Fibroblast of lung (primary cell): ENCODE measurements around the gene EYS. TPM values are rescaled to one million over a fixed set of nuclear protein-coding genes. Genes with fewer than 3 reads are reported as not detected.

ENCODE experiments used
- DNase-seq, 2 donors: peaks; one replicate each; pipeline versions ENCODE4 v3.0.0 to v3.0.0-alpha.2; 2010; ENCODE audit warnings: low read depth in 2 of 2
- H2AFZ ChIP-seq: 2 replicates; pipeline ENCODE4 v1.5.1; 2012; ENCODE audit warnings: low read length, control low read depth, inconsistent platforms
- H3K27ac ChIP-seq: 2 replicates; pipeline ENCODE4 v1.5.1; 2011; ENCODE audit warnings: low read length, control low read depth; ENCODE audit not compliant: insufficient read depth
- H3K27me3 ChIP-seq: 2 replicates; pipeline ENCODE4 v1.5.1; 2011; ENCODE audit warnings: mild to moderate bottlenecking, low read length; ENCODE audit not compliant: control insufficient read depth, insufficient read depth
- H3K36me3 ChIP-seq: 2 replicates; pipeline ENCODE4 v1.5.1; 2011; ENCODE audit warnings: low read length; ENCODE audit not compliant: control insufficient read depth, insufficient read depth
- H3K4me1 ChIP-seq: 2 replicates; pipeline ENCODE4 v1.5.1; 2011; ENCODE audit warnings: low read length; ENCODE audit not compliant: control insufficient read depth, insufficient read depth; ENCODE audit errors: extremely low read depth
- H3K4me2 ChIP-seq: 2 replicates; pipeline ENCODE4 v1.5.1; 2011; ENCODE audit warnings: low read length, control low read depth; ENCODE audit not compliant: insufficient read depth; ENCODE audit errors: extremely low read depth
- H3K4me3 ChIP-seq, 4 experiments: fragments of 200-600 bp in 1 of 4; sonication (generic) in 1 of 4; replicated peaks in 1 of 4; 2 replicates each; pipeline ENCODE4 v1.5.1; 2011 to 2016; ENCODE audit warnings: low read length in 4 of 4, low read depth in 3 of 4, mild to moderate bottlenecking in 3 of 4, control low read depth in 2 of 4, inconsistent platforms in 1 of 4, mixed read lengths in 1 of 4; ENCODE audit not compliant: insufficient read depth in 1 of 4; ENCODE audit errors: control extremely low read depth in 1 of 4
- H3K79me2 ChIP-seq: 2 replicates; pipeline ENCODE4 v1.5.1; 2012; ENCODE audit warnings: mild to moderate bottlenecking, low read length, inconsistent platforms; ENCODE audit not compliant: control insufficient read depth, insufficient read depth
- H3K9ac ChIP-seq: 2 replicates; pipeline ENCODE4 v1.5.1; 2011; ENCODE audit warnings: mild to moderate bottlenecking, low read length, control low read depth; ENCODE audit not compliant: insufficient read depth
- H3K9me3 ChIP-seq: 2 replicates; pipeline ENCODE4 v1.5.1; 2012; ENCODE audit warnings: low read depth, low read length; ENCODE audit not compliant: control insufficient read depth, insufficient read depth
- H4K20me1 ChIP-seq: 2 replicates; pipeline ENCODE4 v1.5.1; 2011; ENCODE audit warnings: low read length; ENCODE audit not compliant: control insufficient read depth, insufficient read depth; ENCODE audit errors: extremely low read depth
- CTCF ChIP-seq, 2 donors: IDR thresholded peaks in 1 of 2; conservative IDR thresholded peaks in 1 of 2; 1 replicate in 1 of 2; 2 replicates in 1 of 2; pipeline ENCODE4 v1.5.1; 2011 to 2012; ENCODE audit warnings: low read length in 2 of 2, control low read depth in 1 of 2, inconsistent platforms in 1 of 2, low read depth in 1 of 2, mild to moderate bottlenecking in 1 of 2
- EZH2 ChIP-seq: IDR thresholded peaks from 2 replicates; pipeline ENCODE4 v1.5.1; 2012; ENCODE audit warnings: low read length, control low read depth, mild to moderate bottlenecking; ENCODE audit errors: missing control alignments
- polyA plus RNA-seq, 2 donors: library from polyadenylated mRNA; depleted of rRNA in 1 of 2; stranded (reverse) in 1 of 2; unstranded in 1 of 2; fragments of >200 nt; gene quantifications; 2 replicates each; pipeline ENCODE4 v1.2.1, GENCODE V29; 2011 to 2012; ENCODE audit warnings: missing spikeins in 1 of 2
- total RNA-seq: library from RNA; depleted of rRNA; stranded (reverse); fragments of >200 nt; gene quantifications from 2 replicates; pipeline ENCODE4 v1.2.1, GENCODE V29; 2014

The EYS gene
- total and polyA plus RNA-seq, 2 donors (not counting 1 experiment from before 2014, with no cell fraction given) = under 0.01 TPM; not detected in 1

GRCh38 chr6:63824722-63825121 is 1882.3 kb downstream of the EYS start:
- no peak overlapping the region for H3K27ac ChIP-seq
- TF ChIP-seq CTCF (conservative IDR thresholded peaks at IDR 0.05 in 1 of 2, IDR thresholded peaks at IDR 0.05 in 1 of 2; ENCODE audit: low read depth in 1 of 2, low read length in 2 of 2) = no peak
- TF ChIP-seq EZH2 = no peak
- DNase-seq = no peak

GRCh38 chr6:63821442-63821841 is 1885.6 kb downstream of the EYS start:
- no peak for DNase-seq
- no peaks in the 10 kb centered on the region for H3K9me3 ChIP-seq
- no peak overlapping the region for H3K4me3 ChIP-seq
- H3K27ac ChIP-seq = no peak overlapping the region
- H3K27me3 ChIP-seq = no peaks in the 10 kb centered on the region
- H3K4me2 ChIP-seq = no peak overlapping the region
- no peaks in the 10 kb centered on the region for H3K4me1 ChIP-seq
- H4K20me1 ChIP-seq = no peaks in the 10 kb centered on the region
- no peaks in the 10 kb centered on the region for H3K36me3 ChIP-seq
- H3K79me2 ChIP-seq = no peaks in the 10 kb centered on the region
- H2AFZ ChIP-seq = no peak overlapping the region
- no peak for TF ChIP-seq CTCF (conservative IDR thresholded peaks at IDR 0.05 in 1 of 2, IDR thresholded peaks at IDR 0.05 in 1 of 2; ENCODE audit: low read depth in 1 of 2, low read length in 2 of 2)
- no peak for TF ChIP-seq EZH2
- H3K9ac ChIP-seq = no peak overlapping the region

More at GRCh38 chr6:63824722-63825121, 1882.3 kb downstream of the EYS start:
- Histone ChIP-seq H3K36me3 (no peaks in the 10 kb centered on the region), H3K4me1 (no peaks in the 10 kb centered on the region), H3K4me3 (no peak overlapping the region), H3K9me3 (no peaks in the 10 kb centered on the region), H3K27me3 (no peaks in the 10 kb centered on the region), H3K9ac (no peak overlapping the region), H4K20me1 (no peaks in the 10 kb centered on the region), H2AFZ (no peak overlapping the region), H3K4me2 (no peak overlapping the region), H3K79me2 (no peaks in the 10 kb centered on the region)

- H3K4me1 ChIP-seq = no peaks in the 10 kb centered on the region
These were observed 1887.2 kb downstream of the EYS start for GRCh38 chr6:63819831-63820230.

More at GRCh38 chr6:63819831-63820230, 1887.2 kb downstream of the EYS start:
- Histone ChIP-seq H3K79me2 (no peaks in the 10 kb centered on the region), H3K36me3 (no peaks in the 10 kb centered on the region), H3K9ac (no peak overlapping the region), H3K9me3 (no peaks in the 10 kb centered on the region), H3K4me2 (no peak overlapping the region), H3K4me3 (no peak overlapping the region), H3K27ac (no peak overlapping the region), H3K27me3 (no peaks in the 10 kb centered on the region), H2AFZ (no peak overlapping the region), H4K20me1 (no peaks in the 10 kb centered on the region)
- TF ChIP-seq CTCF (conservative IDR thresholded peaks at IDR 0.05 in 1 of 2, IDR thresholded peaks at IDR 0.05 in 1 of 2; ENCODE audit: low read depth in 1 of 2, low read length in 2 of 2) = no peak
- peak in 1 of 2 donors; percentile 54 for DNase-seq
